ENCODE measurements around the gene CDK12. TPM values are rescaled to one million over a fixed set of nuclear protein-coding genes. Genes with fewer than 3 reads are reported as not detected.
A peak's percentile ranks its signal among the peaks of the same experiment; 100 is the strongest.
"Not testable (repeated sequence)": the region's sequence is repeated elsewhere in the genome, so short reads cannot be mapped to it uniquely, and the experiment has no call there.

Gene CDK12
- total and polyA plus RNA-seq, 8 donors: 9.3 to 30.7 (median 15.2) TPM

DNA sequence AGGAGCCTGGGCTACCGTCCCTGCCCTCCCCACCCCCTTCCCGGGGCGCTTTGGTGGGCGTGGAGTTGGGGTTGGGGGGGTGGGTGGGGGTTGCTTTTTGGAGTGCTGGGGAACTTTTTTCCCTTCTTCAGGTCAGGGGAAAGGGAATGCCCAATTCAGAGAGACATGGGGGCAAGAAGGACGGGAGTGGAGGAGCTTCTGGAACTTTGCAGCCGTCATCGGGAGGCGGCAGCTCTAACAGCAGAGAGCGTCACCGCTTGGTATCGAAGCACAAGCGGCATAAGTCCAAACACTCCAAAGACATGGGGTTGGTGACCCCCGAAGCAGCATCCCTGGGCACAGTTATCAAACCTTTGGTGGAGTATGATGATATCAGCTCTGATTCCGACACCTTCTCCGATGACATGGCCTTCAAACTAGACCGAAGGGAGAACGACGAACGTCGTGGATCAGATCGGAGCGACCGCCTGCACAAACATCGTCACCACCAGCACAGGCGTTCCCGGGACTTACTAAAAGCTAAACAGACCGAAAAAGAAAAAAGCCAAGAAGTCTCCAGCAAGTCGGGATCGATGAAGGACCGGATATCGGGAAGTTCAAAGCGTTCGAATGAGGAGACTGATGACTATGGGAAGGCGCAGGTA is 762 bp downstream of the CDK12 start:
- Histone ChIP-seq H3K4me3 (peak overlapping the region; percentile 76 to 91 (median 86)), H3K27ac (peak overlapping the region; percentile 90 to 97 (median 96)), H3K4me1 (peaks cover 6 to 17% (median 6%) of the 10 kb centered on the region in 3 donors), H3K36me3 (no peaks in the 10 kb centered on the region), H3K27me3 (no peaks in the 10 kb centered on the region), H3K9me3 (no peaks in the 10 kb centered on the region)
- 0 to 1% methylated on average over 34 of the region's 34 CpGs for WGBS, 2 donors
- TF ChIP-seq, protein P1, sequence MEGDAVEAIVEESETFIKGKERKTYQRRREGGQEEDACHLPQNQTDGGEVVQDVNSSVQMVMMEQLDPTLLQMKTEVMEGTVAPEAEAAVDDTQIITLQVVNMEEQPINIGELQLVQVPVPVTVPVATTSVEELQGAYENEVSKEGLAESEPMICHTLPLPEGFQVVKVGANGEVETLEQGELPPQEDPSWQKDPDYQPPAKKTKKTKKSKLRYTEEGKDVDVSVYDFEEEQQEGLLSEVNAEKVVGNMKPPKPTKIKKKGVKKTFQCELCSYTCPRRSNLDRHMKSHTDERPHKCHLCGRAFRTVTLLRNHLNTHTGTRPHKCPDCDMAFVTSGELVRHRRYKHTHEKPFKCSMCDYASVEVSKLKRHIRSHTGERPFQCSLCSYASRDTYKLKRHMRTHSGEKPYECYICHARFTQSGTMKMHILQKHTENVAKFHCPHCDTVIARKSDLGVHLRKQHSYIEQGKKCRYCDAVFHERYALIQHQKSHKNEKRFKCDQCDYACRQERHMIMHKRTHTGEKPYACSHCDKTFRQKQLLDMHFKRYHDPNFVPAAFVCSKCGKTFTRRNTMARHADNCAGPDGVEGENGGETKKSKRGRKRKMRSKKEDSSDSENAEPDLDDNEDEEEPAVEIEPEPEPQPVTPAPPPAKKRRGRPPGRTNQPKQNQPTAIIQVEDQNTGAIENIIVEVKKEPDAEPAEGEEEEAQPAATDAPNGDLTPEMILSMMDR (IDR thresholded peaks at IDR 0.05): no peak
- DNase-seq: peak in 3 of 6 donors; percentile 29 to 36 (median 31)
- ATAC-seq: peak; percentile 26 to 57 (median 48)
- intact Hi-C loops (cut with DNase I): no loop called here
- no peak for FAIRE-seq

DNA sequence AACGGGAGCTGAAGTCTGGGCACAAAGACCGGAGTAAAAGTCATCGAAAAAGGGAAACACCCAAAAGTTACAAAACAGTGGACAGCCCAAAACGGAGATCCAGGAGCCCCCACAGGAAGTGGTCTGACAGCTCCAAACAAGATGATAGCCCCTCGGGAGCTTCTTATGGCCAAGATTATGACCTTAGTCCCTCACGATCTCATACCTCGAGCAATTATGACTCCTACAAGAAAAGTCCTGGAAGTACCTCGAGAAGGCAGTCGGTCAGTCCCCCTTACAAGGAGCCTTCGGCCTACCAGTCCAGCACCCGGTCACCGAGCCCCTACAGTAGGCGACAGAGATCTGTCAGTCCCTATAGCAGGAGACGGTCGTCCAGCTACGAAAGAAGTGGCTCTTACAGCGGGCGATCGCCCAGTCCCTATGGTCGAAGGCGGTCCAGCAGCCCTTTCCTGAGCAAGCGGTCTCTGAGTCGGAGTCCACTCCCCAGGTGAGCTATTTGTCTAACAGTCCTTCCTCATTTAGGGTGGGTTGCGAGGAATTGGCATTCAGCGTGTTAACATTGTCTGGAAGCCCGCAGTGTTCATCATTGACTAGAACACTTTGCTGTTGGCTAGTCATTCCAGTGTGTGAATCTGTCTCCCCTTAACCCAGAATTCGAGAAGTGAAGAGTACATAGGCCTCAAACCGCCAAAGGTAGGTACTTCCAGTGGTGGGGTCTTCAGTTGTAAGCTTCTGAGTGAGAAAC is 1.5 kb downstream of the CDK12 start:
- ATAC-seq: peak in 1 of 4 donors; percentile 0

DNA sequence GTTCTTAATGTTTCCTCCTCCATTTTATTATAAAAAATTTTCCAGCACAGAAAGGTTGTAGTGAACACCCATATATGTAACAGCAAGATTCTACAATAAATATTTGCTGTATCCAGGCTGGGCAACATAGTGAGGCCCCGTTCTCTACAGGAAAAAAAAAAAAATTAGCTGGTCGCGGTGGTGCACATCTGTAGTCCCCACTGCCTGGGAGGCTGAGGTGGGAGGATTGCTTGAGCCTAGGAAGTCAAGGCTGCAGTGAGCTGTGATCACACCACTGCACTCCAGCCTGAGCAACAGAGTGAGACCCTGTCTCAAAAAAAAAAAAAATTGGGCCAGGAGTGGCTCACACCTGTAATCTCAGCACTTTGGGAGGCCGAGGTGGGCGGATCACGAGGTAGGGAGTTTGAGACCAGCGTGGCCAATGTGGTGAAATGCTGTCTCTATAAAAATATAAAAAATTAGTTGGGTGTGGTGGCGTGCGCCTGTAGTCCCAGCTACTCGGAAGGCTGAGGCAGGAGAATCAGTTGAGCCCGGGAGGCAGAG is 3.4 kb downstream of the CDK12 start:
- ATAC-seq: not testable (repeated sequence)
- peaks cover 6 to 17% (median 6%) of the 10 kb centered on the region in 3 donors for H3K4me1 ChIP-seq

More for the DNA sequence above, 1.5 kb downstream of the CDK12 start:
- FAIRE-seq (no peak), DNase-seq (peak in 5 of 6 donors; percentile 20 to 57 (median 25))
- Histone ChIP-seq H3K27ac (peak overlapping the region in 3 of 4 donors; percentile 96 to 97 (median 97)), H3K27me3 (no peaks in the 10 kb centered on the region), H3K4me3 (peak overlapping the region; percentile 76 to 91 (median 86)), H3K4me1 (peaks cover 6 to 17% (median 6%) of the 10 kb centered on the region in 3 donors), H3K9me3 (no peaks in the 10 kb centered on the region), H3K36me3 (no peaks in the 10 kb centered on the region)
- intact Hi-C loops (cut with DNase I): no loop called here
- 1% methylated on average over 28 of the region's 28 CpGs for WGBS, 2 donors
- TF ChIP-seq, protein P1 (IDR thresholded peaks at IDR 0.05): no peak

DNA sequence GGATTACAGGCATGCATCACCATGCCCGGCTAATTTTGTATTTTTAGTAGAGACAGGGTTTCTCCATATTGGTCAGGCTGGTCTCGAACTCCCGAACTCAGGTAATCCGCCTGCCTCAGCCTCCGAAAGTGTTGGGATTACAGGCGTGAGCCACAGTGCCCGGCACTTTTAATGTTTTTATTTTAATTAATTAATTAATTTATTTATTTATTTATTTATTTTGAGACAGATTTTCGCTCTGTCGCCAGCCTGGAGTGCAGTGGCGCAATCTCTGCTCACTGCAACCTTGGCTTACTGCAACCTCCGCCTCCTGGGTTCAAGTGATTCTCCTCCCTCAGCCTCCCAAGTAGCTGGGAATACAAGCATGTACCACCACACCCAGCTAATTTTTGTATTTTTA is 7.3 kb downstream of the CDK12 start:
- H3K27ac ChIP-seq; H3K27me3 ChIP-seq; ATAC-seq; H3K4me3 ChIP-seq; FAIRE-seq; intact Hi-C loops (cut with DNase I); H3K9me3 ChIP-seq; DNase-seq: not testable (repeated sequence)
- WGBS, 2 donors: 98 to 99% methylated on average over 11 of the region's 11 CpGs
- Histone ChIP-seq H3K4me1 (peaks cover 5 to 15% (median 6%) of the 10 kb centered on the region in 3 donors), H3K36me3 (peaks cover 0 to 18% (median 8%) of the 10 kb centered on the region in 3 donors)

More for the DNA sequence above, 3.4 kb downstream of the CDK12 start:
- H3K36me3 ChIP-seq; FAIRE-seq; DNase-seq; H3K27ac ChIP-seq; intact Hi-C loops (cut with DNase I); H3K9me3 ChIP-seq; H3K27me3 ChIP-seq: not testable (repeated sequence)
- WGBS, 2 donors: 77 to 81% methylated on average over 11 of the region's 11 CpGs
- H3K4me3 ChIP-seq: peak overlapping the region in 1 of 4 donors; percentile 85

DNA sequence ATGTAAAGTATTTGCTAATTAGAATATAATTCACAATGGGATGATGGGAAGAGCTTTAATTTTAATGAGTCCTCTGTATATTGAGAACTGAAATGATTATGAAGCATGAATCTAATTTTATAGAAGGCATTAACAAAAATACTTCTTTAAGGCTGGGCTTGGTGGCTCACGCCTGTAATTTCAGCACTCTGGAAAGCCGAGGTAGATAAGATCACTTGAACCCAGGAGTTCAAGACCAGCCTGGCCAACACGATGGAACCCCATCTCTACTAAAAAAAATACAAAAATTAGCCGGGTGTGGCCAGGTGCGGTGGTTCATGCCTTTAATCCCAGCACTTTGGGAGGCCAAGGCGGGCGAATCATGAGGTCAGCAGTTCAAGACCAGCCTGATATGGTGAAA is 12.0 kb downstream of the CDK12 start:
- Histone ChIP-seq H3K27me3 (no peaks in the 10 kb centered on the region), H3K36me3 (peaks cover 0 to 32% (median 8%) of the 10 kb centered on the region in 3 donors), H3K9me3 (no peaks in the 10 kb centered on the region), H3K4me3 (no peak overlapping the region), H3K27ac (no peak overlapping the region), H3K4me1 (no peaks in the 10 kb centered on the region)
- TF ChIP-seq, protein P1 (IDR thresholded peaks at IDR 0.05): no peak
- no peak for ATAC-seq
- no peak for FAIRE-seq
- intact Hi-C loops (cut with DNase I): no loop called here
- DNase-seq: no peak
- 94 to 97% methylated on average over 7 of the region's 7 CpGs for WGBS, 2 donors

DNA sequence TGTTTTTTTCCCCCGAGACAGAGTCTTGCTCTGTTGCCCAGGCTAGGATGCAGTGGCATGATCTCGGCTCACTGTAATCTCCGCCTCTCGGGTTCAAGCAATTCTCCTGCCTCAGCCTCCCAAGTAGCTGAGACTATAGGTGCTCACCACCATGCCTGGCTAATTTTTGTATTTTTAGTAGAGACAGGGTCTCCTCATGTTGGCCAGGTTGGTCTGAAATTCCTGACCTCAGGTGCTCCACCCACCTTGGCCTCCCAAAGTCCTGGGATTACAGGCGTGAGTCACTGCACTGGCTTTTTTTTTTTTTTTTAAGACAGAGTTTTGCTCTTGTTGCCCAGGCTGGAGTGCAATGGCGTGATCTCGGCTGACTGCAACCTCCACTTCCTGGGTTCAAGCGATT is 18.3 kb downstream of the CDK12 start:
- H3K27ac ChIP-seq; H3K4me3 ChIP-seq; H3K4me1 ChIP-seq; DNase-seq; ATAC-seq; FAIRE-seq; H3K9me3 ChIP-seq; H3K36me3 ChIP-seq; H3K27me3 ChIP-seq; intact Hi-C loops (cut with DNase I): not testable (repeated sequence)
- WGBS, 2 donors: 94 to 97% methylated on average over 8 of the region's 8 CpGs

All from pancreas (tissue), 10 donors.